ENCODE results near the gene DHRS13. TPM values are rescaled to one million over a fixed set of nuclear protein-coding genes. Genes with fewer than 3 reads are reported as not detected.

DHRS13 gene, protein sequence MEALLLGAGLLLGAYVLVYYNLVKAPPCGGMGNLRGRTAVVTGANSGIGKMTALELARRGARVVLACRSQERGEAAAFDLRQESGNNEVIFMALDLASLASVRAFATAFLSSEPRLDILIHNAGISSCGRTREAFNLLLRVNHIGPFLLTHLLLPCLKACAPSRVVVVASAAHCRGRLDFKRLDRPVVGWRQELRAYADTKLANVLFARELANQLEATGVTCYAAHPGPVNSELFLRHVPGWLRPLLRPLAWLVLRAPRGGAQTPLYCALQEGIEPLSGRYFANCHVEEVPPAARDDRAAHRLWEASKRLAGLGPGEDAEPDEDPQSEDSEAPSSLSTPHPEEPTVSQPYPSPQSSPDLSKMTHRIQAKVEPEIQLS
- 10 to 100 TPM; 18.0 to 20.6 TPM for total RNA-seq

DNA sequence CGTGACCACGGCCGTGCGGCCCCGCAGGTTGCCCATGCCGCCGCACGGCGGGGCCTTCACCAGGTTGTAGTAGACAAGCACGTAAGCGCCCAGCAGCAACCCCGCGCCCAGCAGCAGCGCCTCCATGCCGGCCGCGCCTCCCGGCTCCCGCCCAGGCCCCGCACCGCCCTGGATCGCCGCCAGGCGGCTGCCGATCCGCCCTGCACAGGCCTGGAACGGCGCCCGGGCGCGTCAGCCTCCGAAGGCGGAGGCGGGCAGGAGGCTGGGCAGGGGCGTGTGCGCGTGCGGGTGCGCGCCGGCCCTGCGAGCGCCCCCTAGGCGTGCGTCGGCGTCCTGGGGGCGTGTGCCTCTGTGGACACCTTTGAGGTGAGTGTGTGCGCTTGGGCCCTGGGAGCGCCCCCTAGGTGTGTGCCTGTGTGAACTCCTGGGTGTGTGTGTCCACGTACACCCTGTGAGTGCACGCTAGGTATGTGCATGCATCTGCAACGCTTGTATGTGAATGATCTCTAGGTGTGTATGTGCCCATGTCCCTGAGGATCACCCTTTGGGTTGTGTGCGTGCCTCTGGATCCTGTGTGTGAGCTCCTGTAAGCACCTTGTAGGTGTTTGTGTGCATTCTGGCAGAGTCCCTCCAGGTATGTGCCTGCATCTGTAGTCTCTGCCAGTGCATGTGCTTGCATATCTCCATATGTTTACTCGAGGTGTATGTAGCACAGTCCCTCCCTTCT is at the start of gene DHRS13:
TSS of gene DHRS13 (minus strand) at position 261 of the 727 bp plus-strand sequence. CDS start at position 126, 135 bp downstream.
- Mint-ChIP-seq H3K9me3 (no peaks in the 10 kb centered on the region), H3K36me3 (peaks cover 26% of the 10 kb centered on the region), H3K27ac (peak within 1 kb of the TSS; percentile 89), H3K4me3 (peak within 1 kb of the TSS; percentile 97), H3K4me1 (ENCODE audit: low read depth) (peaks cover 27% of the 10 kb centered on the region), H3K27me3 (no peaks in the 10 kb centered on the region)
- POLR2A ChIA-PET: interaction anchor here (0.5 to 2.1 kb wide), 7 partner anchors 47 to 184 kb away, joined by 3 to 10 read pairs (median 3); no protein-coding TSS in a partner anchor
- CTCF ChIA-PET: interaction anchor here (0.6 to 5.4 kb wide), 33 partner anchors 9 to 256 kb away, joined by 3 to 36 read pairs (median 5); partner anchors contain the start of genes ERAL1, FAM222B, NEK8 and TLCD1
- peak; percentile 94 for DNase-seq
- intact Hi-C loops (cut with micrococcal nuclease): loop anchor here (1.0 to 10.0 kb wide), 6 partner anchors 48 to 258 kb away; partner anchors contain the start of genes BLTP2, NEK8 and PHF12

DNA sequence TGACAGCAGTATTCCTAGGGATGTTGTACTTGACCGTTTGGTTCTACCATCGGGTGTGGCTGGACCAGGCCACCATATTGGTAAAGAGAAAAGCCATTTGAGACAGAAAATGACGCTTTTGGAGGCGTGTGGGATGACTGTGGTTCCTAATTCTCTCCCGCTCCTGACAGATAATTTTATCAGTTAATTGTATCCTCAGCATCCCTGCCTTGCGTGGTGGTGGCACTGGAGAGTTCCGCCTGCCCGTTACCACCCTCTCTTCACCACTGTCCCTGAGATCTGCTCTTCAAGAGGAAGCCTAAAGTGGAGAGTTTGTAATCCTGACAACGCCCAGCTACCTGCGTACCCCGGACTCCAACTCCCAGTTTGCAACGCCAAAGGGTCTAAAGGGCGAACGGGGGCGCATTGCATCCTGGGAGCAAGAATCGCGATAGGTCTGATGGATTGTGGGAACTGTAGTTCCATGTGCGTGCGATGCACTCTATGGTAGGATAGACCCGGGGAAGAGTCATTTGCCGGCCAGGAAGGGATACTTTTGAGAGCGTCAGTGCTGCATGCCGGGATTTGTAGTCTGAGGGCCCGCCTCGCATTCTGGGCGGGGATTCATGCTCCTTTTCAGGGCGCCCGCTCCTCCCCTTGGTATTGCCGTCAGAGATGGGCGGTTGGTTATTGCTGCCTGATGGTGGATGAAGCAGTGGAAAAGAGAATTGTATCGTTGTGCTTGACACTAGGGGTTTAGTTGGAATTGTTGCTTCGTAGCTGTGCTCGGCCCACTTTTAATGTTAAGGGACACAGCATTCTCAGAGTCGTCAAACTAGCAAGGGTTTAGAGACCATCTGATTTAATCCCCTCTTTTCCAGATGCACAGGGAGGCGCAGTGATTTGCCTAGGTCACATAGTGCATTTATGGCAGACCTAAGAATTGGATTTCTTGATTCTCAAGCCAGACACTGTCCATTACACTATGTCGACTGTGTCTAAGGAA is 49.4 kb upstream of the DHRS13 start:
- H3K36me3 Mint-ChIP-seq: peaks cover 24% of the 10 kb centered on the region
- no peak overlapping the region for H3K27ac Mint-ChIP-seq
- no peaks in the 10 kb centered on the region for H3K9me3 Mint-ChIP-seq
- ChIA-PET POLR2A (interaction anchor here (0.8 to 3.1 kb wide), 12 partner anchors 15 to 342 kb away, joined by 3 to 17 read pairs (median 4); partner anchors contain the start of genes NEK8, NUFIP2, PROCA1 and RPL23A), CTCF (interaction anchor here (0.6 to 7.3 kb wide), 27 partner anchors 10 to 225 kb away, joined by 3 to 130 read pairs (median 6); partner anchors contain the start of genes DHRS13, FLOT2, NEK8 and TLCD1)
- no peak overlapping the region for H3K4me3 Mint-ChIP-seq
- H3K4me1 Mint-ChIP-seq (ENCODE audit: low read depth): peaks cover 16% of the 10 kb centered on the region
- DNase-seq: peak; percentile 98
- H3K27me3 Mint-ChIP-seq: no peaks in the 10 kb centered on the region
- intact Hi-C loops (cut with micrococcal nuclease): loop anchor here (1.0 to 5.0 kb wide), 13 partner anchors 26 to 617 kb away; partner anchors contain the start of genes BLTP2, DHRS13, ERAL1 and IFT20

DNA sequence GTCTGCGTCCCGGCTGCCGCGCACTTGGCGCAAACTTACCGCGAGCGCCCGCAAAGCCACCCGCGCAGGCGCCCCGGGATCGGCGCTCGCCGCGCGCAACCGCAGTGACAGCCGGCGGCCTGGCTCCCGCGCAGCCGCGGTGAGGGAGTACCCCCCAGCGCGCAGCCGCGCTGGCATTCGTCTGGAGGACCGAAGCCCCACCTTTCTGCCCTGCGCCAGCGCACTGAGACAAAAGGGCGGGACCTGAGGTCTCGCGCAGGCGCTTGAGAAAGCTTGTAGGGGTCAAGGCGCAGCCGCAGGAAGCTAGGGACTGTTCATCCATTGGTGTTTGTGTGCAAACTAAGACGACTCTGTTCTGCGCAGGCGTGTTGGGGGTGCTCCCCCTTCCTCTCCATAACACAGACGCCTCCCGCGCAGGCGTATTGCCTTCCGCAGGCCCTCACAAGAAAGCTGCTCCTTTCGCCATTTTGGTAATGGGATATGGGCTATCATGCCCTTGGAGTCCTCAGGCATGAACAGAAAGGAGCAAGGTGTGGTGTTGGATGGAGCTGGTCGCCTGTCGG is 48.6 kb upstream of the DHRS13 start, which contains the start of gene PHF12:
TSS of gene PHF12 (minus strand) at position 91 of the 563 bp plus-strand sequence. CDS start 558 bp downstream, outside the sequence.
- Mint-ChIP-seq H3K9me3 (no peaks in the 10 kb centered on the region), H3K36me3 (peaks cover 24% of the 10 kb centered on the region), H3K4me1 (ENCODE audit: low read depth) (peaks cover 22% of the 10 kb centered on the region), H3K4me3 (peak within 1 kb of the TSS; percentile 95), H3K27ac (peak within 1 kb of the TSS; percentile 96), H3K27me3 (no peaks in the 10 kb centered on the region)
- ChIA-PET CTCF (interaction anchor here (0.8 to 7.3 kb wide), 10 partner anchors 13 to 224 kb away, joined by 3 to 130 read pairs (median 14); partner anchors contain the start of genes DHRS13, NEK8 and TLCD1), POLR2A (interaction anchor here (0.6 to 3.1 kb wide), 12 partner anchors 11 to 343 kb away, joined by 3 to 17 read pairs (median 4); partner anchors contain the start of genes NEK8, NUFIP2, PROCA1 and RPL23A)
- intact Hi-C loops (cut with micrococcal nuclease): loop anchor here (1.0 to 5.0 kb wide), 6 partner anchors 25 to 354 kb away; partner anchors contain the start of genes BLTP2, DHRS13, NUFIP2 and SPAG5
- DNase-seq: peak; percentile 100

DNA sequence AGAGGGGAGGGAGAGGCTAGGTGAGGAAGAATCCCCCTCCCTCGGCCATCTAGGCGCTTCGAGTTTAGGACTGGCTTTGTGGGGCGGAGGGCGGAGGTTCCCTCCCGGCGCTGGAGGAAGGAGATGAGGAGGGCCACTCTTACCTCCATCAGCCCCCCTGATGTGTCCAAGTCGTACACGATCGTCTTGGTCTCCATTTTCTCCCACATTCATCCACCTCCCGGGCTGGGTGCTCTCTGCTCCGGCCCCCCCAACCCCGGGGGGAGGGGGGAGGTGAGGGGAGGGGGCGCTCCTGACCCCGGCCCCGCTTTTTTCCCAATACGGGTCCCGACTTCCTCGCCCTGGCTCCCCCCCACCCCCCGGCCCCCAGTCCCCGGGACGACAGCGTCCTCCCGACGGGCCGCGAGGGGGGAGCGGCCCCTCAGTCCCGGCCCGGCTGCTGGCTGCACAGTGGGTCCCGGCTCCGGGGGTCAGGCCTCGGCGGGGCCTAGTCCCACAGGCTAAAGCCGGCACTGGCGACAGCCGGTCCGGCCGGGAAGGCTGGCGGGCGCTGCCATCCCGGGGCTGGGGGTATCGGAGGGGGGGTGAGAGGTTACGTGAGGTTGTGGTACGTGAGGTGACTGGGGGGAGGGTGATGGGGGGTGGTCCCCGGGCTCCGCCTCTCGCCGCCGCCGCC is 48.0 kb upstream of the DHRS13 start:
- POLR2A ChIA-PET: interaction anchor here (0.6 to 3.1 kb wide), 11 partner anchors 10 to 231 kb away, joined by 3 to 29 read pairs (median 5); partner anchors contain the start of genes NEK8, RPL23A and TLCD1
- DNase-seq: no peak
- CTCF ChIA-PET: interaction anchor here (1.0 to 7.3 kb wide), 8 partner anchors 35 to 224 kb away, joined by 3 to 130 read pairs (median 5); partner anchors contain the start of genes NEK8 and TLCD1
- H3K9me3 Mint-ChIP-seq: no peaks in the 10 kb centered on the region
- peak overlapping the region; percentile 95 for H3K4me3 Mint-ChIP-seq
- peak overlapping the region; percentile 96 for H3K27ac Mint-ChIP-seq
- peaks cover 27% of the 10 kb centered on the region for H3K36me3 Mint-ChIP-seq
- intact Hi-C loops (cut with micrococcal nuclease): loop anchor here (1.0 to 5.0 kb wide), 6 partner anchors 25 to 354 kb away; partner anchors contain the start of genes BLTP2, DHRS13, NUFIP2 and SPAG5
- peaks cover 29% of the 10 kb centered on the region for H3K4me1 Mint-ChIP-seq (ENCODE audit: low read depth)
- H3K27me3 Mint-ChIP-seq: no peaks in the 10 kb centered on the region

DNA sequence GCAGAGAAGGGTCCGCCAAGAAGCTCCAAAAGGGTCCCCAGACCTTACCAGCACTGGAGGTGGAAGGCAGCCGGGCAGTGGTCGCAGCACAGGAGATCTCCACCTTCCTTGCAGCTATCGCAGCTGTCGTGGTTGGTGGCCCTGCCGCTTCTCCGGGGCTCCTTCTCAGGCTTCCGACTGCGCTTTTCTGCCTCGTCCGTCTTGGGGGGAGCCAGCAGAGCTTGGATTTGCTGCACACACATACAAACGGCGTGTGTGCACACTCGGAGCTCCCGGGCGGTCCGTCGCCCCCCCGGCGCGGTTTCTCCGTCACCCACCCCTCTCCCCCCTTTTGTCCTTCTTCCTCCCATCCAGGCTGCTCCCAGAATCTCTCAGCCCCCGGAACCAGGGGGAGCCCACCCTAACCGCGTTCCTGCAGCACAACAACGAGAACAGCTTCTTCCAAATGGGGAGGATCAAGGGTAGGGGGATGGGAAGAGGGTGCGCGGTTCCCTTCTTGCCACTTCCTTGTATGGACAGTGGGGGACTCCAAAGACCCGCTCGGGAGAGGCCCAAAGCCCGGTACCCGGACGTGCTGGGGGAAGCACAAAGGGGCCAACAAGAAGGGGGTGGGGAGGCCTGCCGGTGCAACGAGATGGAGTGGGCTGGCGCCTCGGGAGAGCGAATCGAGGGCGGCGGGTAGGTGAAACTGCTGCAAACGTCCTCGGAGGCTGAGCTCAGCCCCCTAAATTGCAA is 47.3 kb upstream of the DHRS13 start:
- H3K36me3 Mint-ChIP-seq: peaks cover 27% of the 10 kb centered on the region
- no peaks in the 10 kb centered on the region for H3K9me3 Mint-ChIP-seq
- POLR2A ChIA-PET: interaction anchor here (0.7 to 3.0 kb wide), 9 partner anchors 22 to 239 kb away, joined by 3 to 29 read pairs (median 5); partner anchors contain the start of genes DHRS13, FAM222B, FLOT2 and NEK8
- H3K4me1 Mint-ChIP-seq (ENCODE audit: low read depth): peaks cover 36% of the 10 kb centered on the region
- DNase-seq: peak; percentile 71
- peak overlapping the region; percentile 96 for H3K27ac Mint-ChIP-seq
- H3K4me3 Mint-ChIP-seq: peak overlapping the region; percentile 95
- CTCF ChIA-PET: interaction anchor here (0.6 to 7.3 kb wide), 15 partner anchors 10 to 223 kb away, joined by 3 to 130 read pairs (median 5); partner anchors contain the start of genes DHRS13, NEK8 and TLCD1
- H3K27me3 Mint-ChIP-seq: no peaks in the 10 kb centered on the region
- intact Hi-C loops (cut with micrococcal nuclease): loop anchor here (2.0 to 5.0 kb wide), 3 partner anchors 167 to 353 kb away; partner anchors contain the start of genes BLTP2 and SPAG5

DNA sequence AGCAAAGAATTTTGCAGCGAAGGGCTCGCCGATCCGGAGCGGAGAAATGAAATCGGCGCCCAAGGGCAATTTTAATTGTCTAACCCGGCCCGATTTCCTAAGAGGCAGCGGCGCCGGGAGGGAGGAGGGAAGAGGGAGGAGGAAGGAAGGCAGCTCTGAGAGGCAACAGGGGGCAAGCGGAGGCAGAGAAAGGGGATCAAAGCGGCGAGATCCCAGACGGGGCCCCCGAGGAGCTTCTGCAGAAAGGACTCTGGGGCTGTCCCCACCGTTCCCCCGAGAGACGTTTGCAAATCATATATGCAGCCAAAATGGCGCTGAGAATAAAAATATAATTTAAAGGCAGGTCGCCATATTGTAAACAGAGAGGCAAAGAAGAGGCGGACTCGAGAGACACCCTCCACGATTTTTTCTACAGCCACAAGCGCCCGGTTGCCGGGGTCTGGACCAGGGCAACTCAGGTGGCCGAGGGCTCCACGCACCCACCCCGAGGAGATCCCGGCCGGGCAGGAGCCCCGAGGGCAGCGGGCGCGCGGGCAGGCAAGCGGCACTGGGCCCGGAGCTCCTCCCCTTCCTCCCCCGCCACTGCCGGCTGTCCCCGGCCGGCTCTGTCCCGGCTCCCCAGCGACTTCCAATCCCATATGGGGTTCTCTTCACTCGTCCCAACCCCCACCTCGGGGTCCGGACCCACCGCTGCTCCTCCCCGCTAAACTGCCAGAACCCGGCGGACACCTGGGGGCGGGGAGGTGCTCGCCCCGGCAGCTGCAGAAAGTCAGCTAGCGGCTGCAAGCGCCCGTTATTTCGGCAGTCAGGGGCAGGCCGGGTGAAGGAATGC is 46.5 kb upstream of the DHRS13 start:
- peak; percentile 80 for DNase-seq
- ChIA-PET POLR2A (interaction anchor here (0.7 to 3.0 kb wide), 11 partner anchors 10 to 238 kb away, joined by 3 to 29 read pairs (median 5); partner anchors contain the start of genes DHRS13, FAM222B, FLOT2 and NEK8), CTCF (interaction anchor here (0.6 to 7.3 kb wide), 16 partner anchors 9 to 222 kb away, joined by 3 to 130 read pairs (median 5); partner anchors contain the start of genes DHRS13, NEK8 and TLCD1)
- Mint-ChIP-seq H3K27me3 (no peaks in the 10 kb centered on the region), H3K4me3 (peak overlapping the region; percentile 95), H3K36me3 (peaks cover 32% of the 10 kb centered on the region), H3K9me3 (no peaks in the 10 kb centered on the region), H3K4me1 (ENCODE audit: low read depth) (peaks cover 44% of the 10 kb centered on the region), H3K27ac (peak overlapping the region; percentile 96)
- intact Hi-C loops (cut with micrococcal nuclease): loop anchor here (2.0 to 5.0 kb wide), 3 partner anchors 168 to 352 kb away; partner anchors contain the start of genes BLTP2 and SPAG5

DNA sequence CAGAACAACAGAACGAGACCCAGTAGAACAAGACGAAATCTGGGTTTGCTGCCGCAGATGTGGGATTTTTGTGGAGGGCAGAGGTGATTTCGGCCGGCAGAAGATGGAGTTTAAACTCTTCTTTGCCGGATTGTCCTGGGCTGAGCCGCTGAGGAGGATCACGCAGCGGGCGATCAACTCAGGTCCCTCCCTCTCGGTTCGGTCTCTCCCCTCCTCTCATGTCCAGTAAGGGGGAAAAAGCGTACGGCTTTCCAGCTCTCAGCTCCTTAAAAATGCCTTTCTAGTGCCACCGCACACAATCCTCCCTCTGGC is 46.0 kb upstream of the DHRS13 start:
- H3K36me3 Mint-ChIP-seq: peaks cover 37% of the 10 kb centered on the region
- peak overlapping the region; percentile 96 for H3K27ac Mint-ChIP-seq
- CTCF ChIA-PET: interaction anchor here (1.1 to 7.3 kb wide), 7 partner anchors 9 to 222 kb away, joined by 5 to 130 read pairs (median 7); partner anchors contain the start of genes DHRS13, NEK8 and TLCD1
- intact Hi-C loops (cut with micrococcal nuclease): no loop called here
- H3K27me3 Mint-ChIP-seq: no peaks in the 10 kb centered on the region
- peaks cover 48% of the 10 kb centered on the region for H3K4me1 Mint-ChIP-seq (ENCODE audit: low read depth)
- POLR2A ChIA-PET: interaction anchor here (0.7 to 3.0 kb wide), 6 partner anchors 10 to 228 kb away, joined by 3 to 29 read pairs (median 7); partner anchors contain the start of genes DHRS13, FAM222B, NEK8 and TLCD1
- DNase-seq: peak; percentile 19
- H3K9me3 Mint-ChIP-seq: no peaks in the 10 kb centered on the region
- peak overlapping the region; percentile 95 for H3K4me3 Mint-ChIP-seq

DNA sequence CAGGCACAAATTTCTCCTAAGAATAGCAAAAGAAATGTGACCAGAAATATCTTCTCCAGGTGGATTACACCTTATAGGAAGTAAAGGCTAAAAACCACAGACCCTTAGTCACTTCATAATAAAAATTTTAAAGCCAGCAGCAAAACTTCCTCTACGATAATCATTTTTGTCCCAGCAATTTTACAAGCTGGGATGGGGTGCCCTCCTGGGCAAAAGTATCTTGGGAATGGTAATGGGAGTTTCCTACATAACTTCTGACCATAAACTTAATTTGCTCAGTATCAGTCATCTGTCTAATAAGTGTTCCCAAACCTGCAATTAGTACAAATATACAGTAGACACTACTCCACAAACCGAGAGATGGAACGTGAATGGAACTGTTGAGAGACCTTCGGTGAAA is 45.5 kb upstream of the DHRS13 start:
- Mint-ChIP-seq H3K36me3 (peaks cover 41% of the 10 kb centered on the region), H3K4me3 (peak overlapping the region; percentile 95), H3K4me1 (ENCODE audit: low read depth) (peaks cover 53% of the 10 kb centered on the region), H3K9me3 (no peaks in the 10 kb centered on the region), H3K27ac (peak overlapping the region; percentile 96), H3K27me3 (no peaks in the 10 kb centered on the region)
- POLR2A ChIA-PET: interaction anchor here (0.7 to 3.0 kb wide), 3 partner anchors 39 to 221 kb away, joined by 4 to 29 read pairs (median 4); partner anchors contain the start of genes NEK8 and TLCD1
- DNase-seq: no peak
- CTCF ChIA-PET: interaction anchor here (0.7 to 7.3 kb wide), 5 partner anchors 9 to 221 kb away, joined by 3 to 130 read pairs (median 6); partner anchors contain the start of genes NEK8 and TLCD1
- intact Hi-C loops (cut with micrococcal nuclease): no loop called here
